Kidney (tissue), 14 donors: ENCODE measurements around the gene GPR37L1. TPM values are rescaled to one million over a fixed set of nuclear protein-coding genes. Genes with fewer than 3 reads are reported as not detected.
A peak's percentile ranks its signal among the peaks of the same experiment; 100 is the strongest.

Experiments
- DNase-seq, 5 donors: peaks; one replicate each; pipeline ENCODE4 v3.0.0-alpha.2; 2013 to 2020
- FAIRE-seq: peaks from 2 replicates; lab custom pipeline; 2012; peaks lifted over from hg19 to GRCh38; lab: Jason Lieb, UNC
- H3K27ac ChIP-seq, 2 donors: one replicate each; pipeline ENCODE4 v1.7.0; 2013; ENCODE audit warnings: low read depth in 2 of 2, low read length in 2 of 2, inconsistent platforms in 1 of 2
- H3K27me3 ChIP-seq: one replicate; pipeline ENCODE4 v1.7.1; 2013; ENCODE audit warnings: low read length, inconsistent platforms; ENCODE audit not compliant: control insufficient read depth, insufficient read depth
- H3K36me3 ChIP-seq, 3 donors: one replicate each; pipeline versions ENCODE4 v1.7.0 to v1.7.1; 2013; ENCODE audit warnings: low read length in 3 of 3, control low read depth in 1 of 3, inconsistent platforms in 1 of 3; ENCODE audit not compliant: insufficient read depth in 3 of 3, control insufficient read depth in 2 of 3
- H3K4me1 ChIP-seq, 3 donors: one replicate each; pipeline versions ENCODE4 v1.7.0 to v1.7.1; 2013; ENCODE audit warnings: low read length in 3 of 3, inconsistent platforms in 1 of 3, low read depth in 1 of 3; ENCODE audit not compliant: control insufficient read depth in 2 of 3, insufficient read depth in 2 of 3
- H3K4me3 ChIP-seq, 3 donors: one replicate each; pipeline versions ENCODE4 v1.7.0 to v1.8.1; 2013; ENCODE audit warnings: low read length in 3 of 3, control low read depth in 1 of 3, inconsistent platforms in 1 of 3
- H3K9ac ChIP-seq, 3 donors: one replicate each; pipeline versions ENCODE4 v1.7.0 to v1.7.1; 2013; ENCODE audit warnings: low read length in 3 of 3, control low read depth in 1 of 3, inconsistent platforms in 1 of 3
- H3K9me3 ChIP-seq, 3 donors: one replicate each; pipeline versions ENCODE4 v1.7.0 to v1.7.1; 2013; ENCODE audit warnings: low read length in 3 of 3, control low read depth in 1 of 3, inconsistent platforms in 1 of 3; ENCODE audit not compliant: control insufficient read depth in 2 of 3, insufficient read depth in 1 of 3
- CTCF ChIP-seq: IDR thresholded peaks from 3 replicates; pipeline ENCODE4 v1.5.1; 2012; ENCODE audit warnings: mild to moderate bottlenecking, moderate library complexity, borderline replicate concordance; ENCODE audit not compliant: insufficient read depth; ENCODE audit errors: extremely low read depth
- intact Hi-C: fragments of 100-400 bp; cut with DNase I; formaldehyde crosslinking; loops from one replicate; pipeline ENCODE4 v1.11.1; 2022
- polyA plus RNA-seq: library from polyadenylated mRNA; stranded (reverse); fragments of 350-450 nt; fragmentation: Illumina TruSeq; extraction: RNeasy Lipid Tissue Mini Kit (QIAGEN cat#74804); gene quantifications from one replicate; pipeline ENCODE4 v1.2.3, GENCODE V29; 2014; ENCODE audit warnings: low read depth, low replicate concordance; ENCODE audit not compliant: insufficient read depth
- total RNA-seq: library from RNA; stranded (reverse); fragmentation: NEBNext Ultra II Directional; extraction: Animal tissue kit (Norgen Biotek cat#: 25700); gene quantifications from one replicate; pipeline ENCODE4 v1.2.1, GENCODE V29; 2021
- donor health status: control.
- donor health status: control.
- donor health status: control.
- donor health status: control.
- donor health status: control.
- donor health status: DM: yes; HTN: yes; CAD: no.
- donor health status: Normal renal cell carcinoma (clear cell type).

Gene GPR37L1
- total and polyA plus RNA-seq, 2 donors from 2014 or later = 0.13 TPM; not detected in 1

DNA sequence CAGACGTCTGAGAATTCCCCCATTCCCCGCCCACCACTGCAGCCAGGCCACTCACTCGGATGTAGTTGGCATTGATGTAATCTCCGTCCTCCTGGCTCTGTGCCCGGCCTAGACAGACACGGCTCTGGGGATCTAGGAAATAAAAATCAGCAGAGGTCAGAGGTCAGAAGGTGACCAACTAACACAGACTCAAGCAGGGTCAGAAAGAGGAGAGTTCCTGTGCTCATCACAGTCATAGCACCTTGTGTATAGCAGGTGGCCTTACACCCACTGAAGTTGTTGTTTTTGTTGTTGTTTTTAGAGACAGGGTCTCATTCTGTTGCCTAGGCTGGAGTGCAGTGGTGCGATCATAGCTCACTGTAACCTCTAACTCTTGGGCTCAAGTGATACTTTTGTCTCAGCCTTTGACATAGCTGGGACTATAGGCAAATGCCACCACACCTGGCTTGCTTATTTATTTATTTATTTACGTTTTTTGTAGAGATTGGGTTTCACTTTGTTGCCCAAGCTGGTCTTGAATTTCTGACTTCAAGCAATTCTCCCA, 32.8 kb downstream of the GPR37L1 start:
- FAIRE-seq = no peak
- Histone ChIP-seq H3K4me3 (no peak overlapping the region), H3K36me3 (no peaks in the 10 kb centered on the region), H3K9ac (no peak overlapping the region), H3K9me3 (no peaks in the 10 kb centered on the region), H3K27ac (no peak overlapping the region), H3K27me3 (no peaks in the 10 kb centered on the region), H3K4me1 (peaks cover 0 to 7% (median 0%) of the 10 kb centered on the region in 3 donors)
- peak in 3 of 5 donors; percentile 12 to 91 (median 55) for DNase-seq
- intact Hi-C loops = no loop called here
- no peak for TF ChIP-seq CTCF

- no peak for FAIRE-seq
- intact Hi-C loops = no loop called here
- no peaks in the 10 kb centered on the region for H3K9me3 ChIP-seq
- no peak overlapping the region for H3K9ac ChIP-seq
- H3K4me1 ChIP-seq = peaks cover 0 to 7% (median 0%) of the 10 kb centered on the region in 3 donors
- no peak overlapping the region for H3K27ac ChIP-seq
- H3K27me3 ChIP-seq = no peaks in the 10 kb centered on the region
- no peak for TF ChIP-seq CTCF
- no peak for DNase-seq
- no peaks in the 10 kb centered on the region for H3K36me3 ChIP-seq
- H3K4me3 ChIP-seq = no peak overlapping the region
Observed at GRCh38 chr1:202156590-202156989, 33.9 kb downstream of the GPR37L1 start.

DNA sequence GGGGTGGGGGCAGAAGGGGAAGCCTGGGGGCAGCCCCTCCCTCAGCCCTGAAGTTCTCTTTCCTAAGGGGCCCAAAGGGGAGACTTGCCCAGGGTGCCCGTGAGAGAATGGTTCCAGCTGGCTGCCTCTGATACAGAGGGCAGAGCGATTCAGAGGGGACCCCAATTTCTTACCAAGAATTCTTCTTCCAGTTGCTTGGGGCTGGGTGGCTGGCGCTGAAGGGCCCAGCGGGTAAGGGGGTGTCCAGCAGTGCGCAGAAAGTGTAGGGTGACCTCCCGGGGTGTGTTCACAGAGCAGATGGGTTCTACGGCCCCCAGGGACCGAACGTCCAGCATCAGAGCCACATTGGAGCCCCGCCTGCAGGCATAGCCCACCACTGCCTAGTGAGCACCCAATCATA, 35.2 kb downstream of the GPR37L1 start:
- no peaks in the 10 kb centered on the region for H3K27me3 ChIP-seq
- no peak overlapping the region for H3K27ac ChIP-seq
- H3K9me3 ChIP-seq = no peaks in the 10 kb centered on the region
- intact Hi-C loops = no loop called here
- FAIRE-seq = no peak
- no peaks in the 10 kb centered on the region for H3K36me3 ChIP-seq
- DNase-seq = no peak
- H3K4me3 ChIP-seq = no peak overlapping the region
- no peak overlapping the region for H3K9ac ChIP-seq
- TF ChIP-seq CTCF = no peak
- H3K4me1 ChIP-seq = peaks cover 0 to 11% (median 3%) of the 10 kb centered on the region in 3 donors
